K562 (cell line): ENCODE measurements around the gene TMEM215. TPM values are rescaled to one million over a fixed set of nuclear protein-coding genes. Genes with fewer than 3 reads are reported as not detected.

ENCODE experiments used
- ATAC-seq: fragments of 200-7000 bp; cut with Tn5 transposase; 3 replicates; pipeline ENCODE4 v1.9.1; 2020; ENCODE audit warnings: moderate library complexity
- BruUV-seq: library from RNA; stranded (reverse); fragments of 400-500 nt; replicated peaks from 2 replicates; lab custom pipeline; 2021; lab: Mats Ljungman, UMichigan
- CTCF ChIA-PET: fragments of 300-600 bp; formaldehyde crosslinking; extraction: SDS; loops from one replicate; lab custom pipeline; 2021; ENCODE audit warnings: low intra/inter-chr PET ratio; lab: Yijun Ruan, JAX
- POLR2A ChIA-PET: fragments of 300-600, 350-650 bp; sonication (Branson Sonifier 250); formaldehyde crosslinking; extraction: SDS; loops from one replicate; lab custom pipeline; 2021; ENCODE audit warnings: antibody characterized with exemption, inconsistent platforms; lab: Yijun Ruan, JAX
- DNase-seq, 4 experiments: peaks; one replicate each; pipeline versions ENCODE4 v3.0.0 to v3.0.0-alpha.2; 2011 to 2018; ENCODE audit warnings: low spot score in 3 of 4, mixed read lengths in 3 of 4; ENCODE audit errors: extremely low read depth in 1 of 4
- FAIRE-seq: peaks from 2 replicates; lab custom pipeline; 2011; peaks lifted over from hg19 to GRCh38; lab: Jason Lieb, UNC
- H2AFZ ChIP-seq: 2 replicates; pipeline ENCODE4 v1.6.0; 2011; ENCODE audit warnings: low read depth, low read length, control low read depth, inconsistent platforms
- H3K27ac ChIP-seq: fragments of 200-600 bp; 3 replicates; pipeline ENCODE4 v1.8.0; 2011; ENCODE audit warnings: low read depth, mild to moderate bottlenecking, control low read depth, inconsistent platforms, low read length, moderate library complexity, mixed read lengths; ENCODE audit errors: extremely low read depth
- H3K27me3 ChIP-seq, 2 experiments: fragments of 300-600 bp in 1 of 2; 2 replicates in 1 of 2; 3 replicates in 1 of 2; pipeline versions ENCODE4 v1.6.0 to v1.8.0; 2011; ENCODE audit warnings: inconsistent platforms in 2 of 2, low read length in 2 of 2, mild to moderate bottlenecking in 1 of 2, mixed read lengths in 1 of 2, moderate library complexity in 1 of 2; ENCODE audit not compliant: control insufficient read depth in 2 of 2, insufficient read depth in 2 of 2
- H3K36me3 ChIP-seq: fragments of 300-600 bp; 3 replicates; pipeline ENCODE4 v1.8.0; 2011; ENCODE audit warnings: mild to moderate bottlenecking, low read length, inconsistent platforms; ENCODE audit not compliant: control insufficient read depth, insufficient read depth
- H3K4me1 ChIP-seq, 2 experiments: fragments of 200-600 bp in 1 of 2; replicated peaks in 1 of 2; 2 replicates in 1 of 2; 3 replicates in 1 of 2; pipeline versions ENCODE4 v1.5.1 to v1.8.0; 2011; ENCODE audit warnings: inconsistent platforms in 2 of 2, low read length in 2 of 2, mild to moderate bottlenecking in 1 of 2, mixed read lengths in 1 of 2, moderate library complexity in 1 of 2; ENCODE audit not compliant: control insufficient read depth in 2 of 2, insufficient read depth in 2 of 2
- H3K4me2 ChIP-seq: 2 replicates; pipeline ENCODE4 v1.6.1; 2011; ENCODE audit warnings: low read length, control low read depth, inconsistent platforms, mixed read lengths; ENCODE audit not compliant: insufficient read depth
- H3K4me3 ChIP-seq: fragments of 200-600 bp; sonication (generic), shearing (Covaris generic); 2 replicates; pipeline ENCODE4 v1.5.1; 2016; ENCODE audit warnings: control low read depth, inconsistent platforms
- H3K79me2 ChIP-seq: fragments of 200-600 bp; 3 replicates; pipeline ENCODE4 v1.8.0; 2011; ENCODE audit warnings: low read length, inconsistent platforms; ENCODE audit not compliant: control insufficient read depth, insufficient read depth
- H3K9ac ChIP-seq, 2 experiments: 2 replicates each; pipeline versions ENCODE4 v1.6.0 to v1.6.1; 2011; ENCODE audit warnings: low read depth in 2 of 2, low read length in 2 of 2, control low read depth in 1 of 2, inconsistent platforms in 1 of 2, mild to moderate bottlenecking in 1 of 2, mixed read lengths in 1 of 2; ENCODE audit not compliant: insufficient read depth in 1 of 2
- H3K9me1 ChIP-seq: one replicate; pipeline ENCODE4 v1.6.0; 2011; ENCODE audit warnings: inconsistent platforms, mild to moderate bottlenecking, low read length, moderate library complexity; ENCODE audit not compliant: control insufficient read depth, insufficient read depth
- H3K9me3 ChIP-seq: replicated peaks from 2 replicates; pipeline ENCODE4 v1.5.1; 2011; ENCODE audit warnings: low read depth, low read length, inconsistent platforms; ENCODE audit not compliant: control insufficient read depth, insufficient read depth
- H4K20me1 ChIP-seq: replicated peaks from 2 replicates; pipeline ENCODE4 v1.6.1; 2011; ENCODE audit warnings: low read length, inconsistent platforms, mixed read lengths; ENCODE audit not compliant: control insufficient read depth, insufficient read depth
- CGGBP1 ChIP-seq: fragments of 250-450 bp; sonication (Bioruptor Pico); IDR thresholded peaks from 2 replicates; pipeline ENCODE4 v1.9.0; 2021; ENCODE audit warnings: mild to moderate bottlenecking
- HNRNPLL ChIP-seq: fragments of 200-400 bp; formaldehyde crosslinking; IDR thresholded peaks from 2 replicates; pipeline ENCODE4 v1.6.1; 2017; ENCODE audit warnings: low read length, low read depth, mild to moderate bottlenecking; ENCODE audit not compliant: poor library complexity, severe bottlenecking
- KDM1A ChIP-seq, 2 experiments: fragments of 450-650 bp; IDR thresholded peaks; 2 replicates each; pipeline ENCODE4 v1.6.1; 2016; ENCODE audit warnings: mild to moderate bottlenecking in 2 of 2
- SP1 ChIP-seq: sonication (generic); formaldehyde crosslinking; IDR thresholded peaks from 2 replicates; pipeline ENCODE4 v1.8.1; 2022; ENCODE audit warnings: mild to moderate bottlenecking, missing genetic modification reagents
- ZMIZ1 ChIP-seq, 2 experiments: fragments of 150-350 bp in 1 of 2; IDR thresholded peaks; 2 replicates each; pipeline ENCODE4 v1.6.1; 2012 to 2016; ENCODE audit warnings: low read depth in 2 of 2, low read length in 2 of 2, mild to moderate bottlenecking in 1 of 2, moderate library complexity in 1 of 2
- ZNF124 ChIP-seq: sonication (generic); formaldehyde crosslinking; IDR thresholded peaks from 2 replicates; pipeline ENCODE4 v1.8.1; 2022; ENCODE audit warnings: missing genetic modification reagents
- WGBS: fragments of 100-300 bp; shearing (Covaris generic); methylation state at CpG from one replicate; pipeline ENCODE4 v1.1.6; 2016; ENCODE audit warnings: low coverage, mixed read lengths; ENCODE audit not compliant: insufficient coverage; ENCODE audit errors: missing lambda C conversion rate; 5-methylcytosine and 5-hydroxymethylcytosine counted together
- in situ Hi-C: fragments of 300-500 bp; cut with MboI; formaldehyde crosslinking; loops from 4 replicates; pipeline ENCODE4 v1.15.0; 2018; ENCODE audit warnings: inconsistent platforms, mixed read lengths
- intact Hi-C: fragments of 100-400 bp; cut with micrococcal nuclease; formaldehyde crosslinking; loops from 2 replicates; pipeline ENCODE4 v1.14.2; 2022
- polyA plus RNA-seq, 8 experiments: library from polyadenylated mRNA; depleted of rRNA in 4 of 8; stranded (reverse) in 5 of 8; unstranded in 3 of 8; fragments of >200 nt; fragmentation: Nextera tagmentation in 2 of 8; fragmentation: Illumina TruSeq in 1 of 8; extraction: Ambion mirVana in 2 of 8; extraction: Trizol in 1 of 8; gene quantifications; 2 replicates each; pipeline versions ENCODE4 v1.2.1 to v1.2.3, GENCODE V29; 2011 to 2014; ENCODE audit warnings: inconsistent platforms in 1 of 8, missing spikeins in 1 of 8
- total RNA-seq, 7 experiments: library from RNA; depleted of rRNA in 6 of 7; stranded (reverse); fragments of >200 nt in 6 of 7; fragmentation: Illumina TruSeq in 2 of 7; extraction: Trizol in 2 of 7; gene quantifications; 2 replicates each; pipeline versions ENCODE4 v1.2.1 to v1.2.3, GENCODE V29; 2011 to 2021; ENCODE audit warnings: low replicate concordance in 1 of 7
- TF ChIP-seq, protein P1 (sequence below): sonication (generic); formaldehyde crosslinking; IDR thresholded peaks from 2 replicates; pipeline ENCODE4 v1.5.0; 2020; ENCODE audit warnings: missing genetic modification reagents

TMEM215 gene
- total and polyA plus RNA-seq, 9 of the 15 experiments (the other 6 are each of a cell fraction or from before 2014, with no cell fraction given): not detected

DNA sequence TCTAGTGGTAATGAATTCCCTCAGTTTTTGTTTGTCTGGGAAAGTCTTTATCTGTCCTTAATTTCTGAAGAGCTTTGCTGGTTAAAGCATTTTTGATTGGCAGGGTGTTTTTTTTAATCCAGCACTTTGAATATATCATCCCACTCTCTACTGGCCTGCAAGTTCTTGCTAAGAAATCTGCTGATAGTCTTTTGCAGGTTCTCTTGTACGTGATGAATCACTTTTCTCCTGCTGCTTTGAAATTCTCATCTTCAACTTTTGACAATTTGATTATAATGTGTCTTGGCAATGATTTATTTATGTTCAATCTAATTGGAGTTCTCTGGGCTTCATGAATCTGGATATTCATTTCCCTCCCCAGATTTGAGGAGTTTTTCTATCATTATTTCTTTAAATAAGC lies 8.1 kb upstream of the TMEM215 start:
- Histone ChIP-seq H3K4me2 (no peak overlapping the region), H3K9me1 (no peaks in the 10 kb centered on the region), H3K9ac (no peak overlapping the region), H3K36me3 (no peaks in the 10 kb centered on the region), H3K4me1 (no peaks in the 10 kb centered on the region), H3K27ac (no peak overlapping the region), H2AFZ (no peak overlapping the region), H3K4me3 (no peak overlapping the region), H4K20me1 (no peaks in the 10 kb centered on the region), H3K9me3 (no peaks in the 10 kb centered on the region), H3K27me3 (no peaks in the 10 kb centered on the region), H3K79me2 (no peaks in the 10 kb centered on the region)
- in situ Hi-C loops (no loop called here), intact Hi-C loops (no loop called here)
- ATAC-seq: no peak
- BruUV-seq: no TSS peak
- no peak for TF ChIP-seq KDM1A (IDR thresholded peaks at IDR 0.05)
- TF ChIP-seq ZNF124 (CRISPR knock-in tag): no peak
- TF ChIP-seq HNRNPLL: no peak
- no peak for TF ChIP-seq SP1
- TF ChIP-seq, protein P1, sequence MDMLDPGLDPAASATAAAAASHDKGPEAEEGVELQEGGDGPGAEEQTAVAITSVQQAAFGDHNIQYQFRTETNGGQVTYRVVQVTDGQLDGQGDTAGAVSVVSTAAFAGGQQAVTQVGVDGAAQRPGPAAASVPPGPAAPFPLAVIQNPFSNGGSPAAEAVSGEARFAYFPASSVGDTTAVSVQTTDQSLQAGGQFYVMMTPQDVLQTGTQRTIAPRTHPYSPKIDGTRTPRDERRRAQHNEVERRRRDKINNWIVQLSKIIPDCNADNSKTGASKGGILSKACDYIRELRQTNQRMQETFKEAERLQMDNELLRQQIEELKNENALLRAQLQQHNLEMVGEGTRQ (CRISPR knock-in tag): no peak
- no peak for TF ChIP-seq CGGBP1 (CRISPR knock-in tag)
- no peak for TF ChIP-seq ZMIZ1 (IDR thresholded peaks at IDR 0.05; ENCODE audit: low read depth in 2 of 2, low read length in 2 of 2)
- FAIRE-seq: no peak
- ChIA-PET CTCF (no interaction called here), POLR2A (no interaction called here)
- WGBS: 0% methylated on average over 1 of the region's 1 CpG
- no peak for DNase-seq
